ENCODE measurements around the gene NTRK3. TPM values are rescaled to one million over a fixed set of nuclear protein-coding genes. Genes with fewer than 3 reads are reported as not detected.

Gene NTRK3
- total RNA-seq, 1 experiment from 2014 or later: not detected

DNA sequence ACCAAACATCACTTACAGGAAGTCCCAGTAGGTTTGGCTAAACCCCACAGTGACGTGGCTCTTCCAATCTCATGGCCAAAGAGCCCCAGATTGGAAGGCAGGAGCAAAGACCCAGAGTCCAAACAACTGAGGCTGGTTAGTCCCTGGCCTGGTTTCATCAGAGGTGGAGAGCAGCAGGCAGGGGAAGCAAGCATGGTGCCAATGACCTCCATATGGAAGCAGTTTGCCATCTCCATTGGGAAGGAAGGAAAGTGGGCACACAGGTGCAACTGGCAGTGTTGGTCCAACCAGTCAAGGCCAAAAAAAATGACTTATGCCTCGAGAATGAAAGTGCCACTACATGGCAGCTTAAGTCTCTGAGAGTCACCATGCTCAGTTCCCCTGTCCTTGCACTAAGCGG is 175.9 kb downstream of the NTRK3 start:
- H3F3A ChIP-seq (ENCODE audit: low read length, unreplicated experiment): no peaks in the 10 kb centered on the region
- H3K4me1 ChIP-seq (ENCODE audit: insufficient read depth, low read length): no peaks in the 10 kb centered on the region
- H3K36me3 ChIP-seq (ENCODE audit: low read depth, low read length): no peaks in the 10 kb centered on the region
- intact Hi-C loops (cut with micrococcal nuclease): no loop called here
- TF ChIP-seq, protein P1, sequence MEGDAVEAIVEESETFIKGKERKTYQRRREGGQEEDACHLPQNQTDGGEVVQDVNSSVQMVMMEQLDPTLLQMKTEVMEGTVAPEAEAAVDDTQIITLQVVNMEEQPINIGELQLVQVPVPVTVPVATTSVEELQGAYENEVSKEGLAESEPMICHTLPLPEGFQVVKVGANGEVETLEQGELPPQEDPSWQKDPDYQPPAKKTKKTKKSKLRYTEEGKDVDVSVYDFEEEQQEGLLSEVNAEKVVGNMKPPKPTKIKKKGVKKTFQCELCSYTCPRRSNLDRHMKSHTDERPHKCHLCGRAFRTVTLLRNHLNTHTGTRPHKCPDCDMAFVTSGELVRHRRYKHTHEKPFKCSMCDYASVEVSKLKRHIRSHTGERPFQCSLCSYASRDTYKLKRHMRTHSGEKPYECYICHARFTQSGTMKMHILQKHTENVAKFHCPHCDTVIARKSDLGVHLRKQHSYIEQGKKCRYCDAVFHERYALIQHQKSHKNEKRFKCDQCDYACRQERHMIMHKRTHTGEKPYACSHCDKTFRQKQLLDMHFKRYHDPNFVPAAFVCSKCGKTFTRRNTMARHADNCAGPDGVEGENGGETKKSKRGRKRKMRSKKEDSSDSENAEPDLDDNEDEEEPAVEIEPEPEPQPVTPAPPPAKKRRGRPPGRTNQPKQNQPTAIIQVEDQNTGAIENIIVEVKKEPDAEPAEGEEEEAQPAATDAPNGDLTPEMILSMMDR (conservative IDR thresholded peaks at IDR 0.05; ENCODE audit: low read depth, low read length): no peak
- no peak for TF ChIP-seq EZH2 (IDR thresholded peaks at IDR 0.05; ENCODE audit: low read length, unreplicated experiment)
- no peak for TF ChIP-seq EZH2phosphoT487 (IDR thresholded peaks at IDR 0.05; ENCODE audit: borderline replicate concordance, low read length)
- ATAC-seq (no peak), DNase-seq (no peak)
- no peaks in the 10 kb centered on the region for H3K9me2 ChIP-seq (replicated peaks; ENCODE audit: low read length)
- H3K27me3 ChIP-seq (ENCODE audit: low read length): no peaks in the 10 kb centered on the region
- no peak overlapping the region for H3K27ac ChIP-seq (ENCODE audit: low read length)
- no peaks in the 10 kb centered on the region for H3K9me3 ChIP-seq (ENCODE audit: low read length)
- BruUV-seq (replicated peaks): no TSS peak
- H2AFZ ChIP-seq (ENCODE audit: low read length): no peak overlapping the region
- CTCF ChIA-PET: no interaction called here
- H3K4me2 ChIP-seq (ENCODE audit: low read length): no peak overlapping the region
- no peaks in the 10 kb centered on the region for H3K79me2 ChIP-seq (ENCODE audit: low read length)
- POLR2A ChIA-PET (ENCODE audit: unreplicated experiment): no interaction called here
- H3K9ac ChIP-seq (ENCODE audit: low read length): no peak overlapping the region
- H3K4me3 ChIP-seq (ENCODE audit: low read length): no peak overlapping the region
- H4K20me1 ChIP-seq (ENCODE audit: low read length): no peaks in the 10 kb centered on the region

DNA sequence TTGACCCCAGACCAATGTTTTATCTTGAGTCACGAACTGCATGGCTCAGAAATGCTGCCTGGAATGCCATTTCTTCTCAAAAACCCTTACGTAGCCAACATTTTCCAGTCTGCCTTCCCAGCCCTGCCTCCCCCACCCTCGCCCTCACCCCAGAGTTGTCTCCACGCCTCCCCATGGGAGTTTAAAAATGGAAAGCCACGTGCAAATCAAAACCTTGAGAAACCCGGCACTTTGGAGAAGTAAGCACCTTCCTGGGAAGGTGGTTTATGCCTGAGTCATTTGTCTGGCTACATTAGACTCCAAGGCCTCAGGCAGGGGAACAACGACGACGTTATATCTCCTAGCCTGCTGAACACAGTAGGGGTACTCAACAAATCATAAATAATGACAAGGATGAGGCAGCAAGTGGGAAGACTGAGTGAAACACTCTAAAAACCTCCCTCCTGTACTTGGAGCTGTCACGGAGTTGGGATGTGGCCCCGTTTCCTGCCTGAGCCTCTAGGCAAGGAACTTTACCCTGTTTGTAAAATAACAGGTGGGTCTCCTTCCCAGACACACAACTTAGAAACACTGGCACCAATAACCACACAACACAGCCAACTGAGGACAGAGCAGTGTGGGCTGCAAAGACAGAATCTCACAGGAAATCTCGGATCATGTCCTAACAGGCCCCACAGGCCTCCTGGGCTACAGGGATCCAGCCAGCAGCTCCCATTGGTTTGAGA is 179.1 kb downstream of the NTRK3 start:
- TF ChIP-seq EZH2phosphoT487 (IDR thresholded peaks at IDR 0.05; ENCODE audit: borderline replicate concordance, low read length) (no peak), EZH2 (IDR thresholded peaks at IDR 0.05; ENCODE audit: low read length, unreplicated experiment) (no peak)
- TF ChIP-seq, protein P1 (conservative IDR thresholded peaks at IDR 0.05; ENCODE audit: low read depth, low read length): no peak
- POLR2A ChIA-PET (ENCODE audit: unreplicated experiment): no interaction called here
- Histone ChIP-seq H3K36me3 (ENCODE audit: low read depth, low read length) (no peaks in the 10 kb centered on the region), H3K9me3 (ENCODE audit: low read length) (no peaks in the 10 kb centered on the region), H4K20me1 (ENCODE audit: low read length) (no peaks in the 10 kb centered on the region), H3K4me3 (ENCODE audit: low read length) (no peak overlapping the region), H3K27ac (ENCODE audit: low read length) (no peak overlapping the region), H3K9ac (ENCODE audit: low read length) (no peak overlapping the region), H3K27me3 (ENCODE audit: low read length) (no peaks in the 10 kb centered on the region), H2AFZ (ENCODE audit: low read length) (no peak overlapping the region), H3K9me2 (replicated peaks; ENCODE audit: low read length) (no peaks in the 10 kb centered on the region), H3K4me2 (ENCODE audit: low read length) (no peak overlapping the region), H3K4me1 (ENCODE audit: insufficient read depth, low read length) (no peaks in the 10 kb centered on the region), H3K79me2 (ENCODE audit: low read length) (no peaks in the 10 kb centered on the region), H3F3A (ENCODE audit: low read length, unreplicated experiment) (no peaks in the 10 kb centered on the region)
- intact Hi-C loops (cut with micrococcal nuclease): no loop called here
- no TSS peak for BruUV-seq (replicated peaks)
- ATAC-seq: no peak
- CTCF ChIA-PET: no interaction called here
- DNase-seq: no peak

GRCh38 chr15:88076328-88076727 is 180.2 kb downstream of the NTRK3 start:
- ChIA-PET CTCF (no interaction called here), POLR2A (ENCODE audit: unreplicated experiment) (no interaction called here)
- Histone ChIP-seq H3K79me2 (ENCODE audit: low read length) (no peaks in the 10 kb centered on the region), H2AFZ (ENCODE audit: low read length) (no peak overlapping the region), H3K27me3 (ENCODE audit: low read length) (no peaks in the 10 kb centered on the region), H3K9me3 (ENCODE audit: low read length) (no peaks in the 10 kb centered on the region), H3K27ac (ENCODE audit: low read length) (no peak overlapping the region), H3F3A (ENCODE audit: low read length, unreplicated experiment) (no peaks in the 10 kb centered on the region), H4K20me1 (ENCODE audit: low read length) (no peaks in the 10 kb centered on the region), H3K4me1 (ENCODE audit: insufficient read depth, low read length) (no peaks in the 10 kb centered on the region), H3K4me3 (ENCODE audit: low read length) (no peak overlapping the region), H3K4me2 (ENCODE audit: low read length) (no peak overlapping the region), H3K9ac (ENCODE audit: low read length) (no peak overlapping the region), H3K9me2 (replicated peaks; ENCODE audit: low read length) (no peaks in the 10 kb centered on the region), H3K36me3 (ENCODE audit: low read depth, low read length) (no peaks in the 10 kb centered on the region)
- TF ChIP-seq EZH2phosphoT487 (IDR thresholded peaks at IDR 0.05; ENCODE audit: borderline replicate concordance, low read length) (no peak), EZH2 (IDR thresholded peaks at IDR 0.05; ENCODE audit: low read length, unreplicated experiment) (no peak)
- TF ChIP-seq, protein P1 (conservative IDR thresholded peaks at IDR 0.05; ENCODE audit: low read depth, low read length): no peak
- no peak for ATAC-seq
- no TSS peak for BruUV-seq (replicated peaks)
- intact Hi-C loops (cut with micrococcal nuclease): no loop called here
- DNase-seq: no peak

Data from PC-3 (cell line).